Vagina (tissue), 2 donors: ENCODE measurements around the gene TAF1B. TPM values are rescaled to one million over a fixed set of nuclear protein-coding genes. Genes with fewer than 3 reads are reported as not detected.

Source experiments
- DNase-seq, 2 donors: peaks; one replicate each; pipeline ENCODE4 v3.0.0-alpha.2; 2017; ENCODE audit errors: extremely low spot score in 2 of 2
- H3K27ac ChIP-seq: fragments of 200-600 bp; sonication (generic); one replicate; pipeline ENCODE4 v1.5.1; 2019
- H3K27me3 ChIP-seq: fragments of 200-600 bp; sonication (generic); one replicate; pipeline ENCODE4 v1.5.1; 2019
- H3K36me3 ChIP-seq, 2 donors: fragments of 200-600 bp; sonication (generic); one replicate each; pipeline ENCODE4 v1.5.1; 2017 to 2019
- H3K4me1 ChIP-seq: fragments of 200-600 bp; sonication (generic); one replicate; pipeline ENCODE4 v1.5.1; 2019
- H3K4me3 ChIP-seq, 2 donors: fragments of 200-600 bp; sonication (generic); 1 replicate in 1 of 2; 2 replicates in 1 of 2; pipeline ENCODE4 v1.5.1; 2016 to 2019
- H3K9me3 ChIP-seq: fragments of 200-600 bp; sonication (generic); one replicate; pipeline ENCODE4 v1.5.1; 2019
- CTCF ChIP-seq, 3 experiments: fragments of 450-650 bp in 2 of 3; fragments of 200-600 bp in 1 of 3; sonication (generic) in 1 of 3; IDR thresholded peaks; one replicate each; pipeline ENCODE4 v1.5.1; 2017 to 2019; ENCODE audit warnings: antibody characterized with exemption in 3 of 3, mild to moderate bottlenecking in 2 of 3, moderate library complexity in 2 of 3
- POLR2A ChIP-seq, 2 donors: fragments of 450-650 bp; IDR thresholded peaks; one replicate each; pipeline ENCODE4 v1.6.1; 2017; ENCODE audit warnings: antibody characterized with exemption in 2 of 2, mild to moderate bottlenecking in 2 of 2, moderate library complexity in 2 of 2
- POLR2AphosphoS5 ChIP-seq, 2 donors: sonication (generic); formaldehyde crosslinking; IDR thresholded peaks; one replicate each; pipeline ENCODE4 v1.9.0; 2017; ENCODE audit warnings: antibody characterized with exemption in 2 of 2, mild to moderate bottlenecking in 2 of 2, low read depth in 1 of 2; ENCODE audit not compliant: insufficient read depth in 1 of 2
- intact Hi-C: fragments of 100-400 bp; cut with DNase I; formaldehyde crosslinking; loops from one replicate; pipeline ENCODE4 v1.15.1; 2023
- total RNA-seq: library from RNA; depleted of rRNA; stranded (reverse); fragments of >200 nt; gene quantifications from one replicate; pipeline ENCODE4 v1.2.3, GENCODE V29; 2016

Gene TAF1B
- total RNA-seq, 1 donor from 2014 or later = 20.1 TPM

- Histone ChIP-seq H3K27ac (no peak overlapping the region), H3K36me3 (no peaks in the 10 kb centered on the region), H3K4me3 (no peak overlapping the region), H3K27me3 (no peaks in the 10 kb centered on the region), H3K4me1 (peaks cover 17% of the 10 kb centered on the region), H3K9me3 (no peaks in the 10 kb centered on the region)
- intact Hi-C loops = no loop called here
- no peak for TF ChIP-seq POLR2A (IDR thresholded peaks at IDR 0.05)
- TF ChIP-seq CTCF (IDR thresholded peaks at IDR 0.05) = no peak
- no peak for TF ChIP-seq POLR2AphosphoS5 (IDR thresholded peaks at IDR 0.05; ENCODE audit: insufficient read depth in 1 of 2, low read depth in 1 of 2)
- no peak for DNase-seq
These were observed 35.5 kb upstream of the TAF1B start for GRCh38 chr2:9807555-9808305.

DNA sequence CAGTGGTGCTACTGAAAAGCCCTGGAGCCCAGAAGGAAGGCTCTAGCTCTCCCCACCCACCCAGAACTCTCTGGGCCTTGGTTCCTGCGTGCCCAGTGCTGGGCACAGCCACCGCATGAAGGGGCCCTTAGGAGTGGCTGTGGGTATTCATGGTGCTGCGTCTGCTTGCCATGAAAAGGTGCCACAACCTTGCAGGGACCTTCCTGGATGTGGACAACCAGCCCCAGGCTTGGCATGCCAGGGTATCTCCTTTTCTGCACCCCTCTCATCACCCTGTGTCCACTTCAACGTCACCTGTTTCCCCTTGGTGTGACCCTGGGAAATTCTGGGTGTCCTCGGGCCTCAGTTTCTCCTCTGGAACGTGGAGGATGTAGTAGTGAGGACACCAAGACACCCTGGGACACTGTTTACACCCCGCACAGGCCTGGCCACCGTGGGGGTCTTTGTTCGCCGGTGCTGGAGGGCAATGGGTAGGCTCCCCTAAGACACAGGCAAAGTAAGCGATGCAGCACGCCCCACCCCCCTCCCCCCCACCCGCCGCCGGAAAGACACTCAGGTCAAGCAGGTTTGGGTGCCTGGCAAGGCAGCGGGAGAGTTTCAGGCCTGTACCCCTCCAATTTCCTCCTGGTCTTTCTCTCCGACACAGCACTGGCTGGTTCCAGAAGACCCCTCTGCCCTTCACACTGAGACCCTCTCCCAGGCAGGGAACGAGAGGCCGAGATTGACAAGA, 34.8 kb upstream of the TAF1B start:
- H3K27ac ChIP-seq = peak overlapping the region; percentile 36
- no peaks in the 10 kb centered on the region for H3K9me3 ChIP-seq

GRCh38 chr2:9809064-9809356, 34.3 kb upstream of the TAF1B start:
- no peaks in the 10 kb centered on the region for H3K9me3 ChIP-seq
- no peak for DNase-seq
- no peak overlapping the region for H3K4me3 ChIP-seq
- H3K27ac ChIP-seq = peak overlapping the region; percentile 36
- TF ChIP-seq POLR2AphosphoS5 (IDR thresholded peaks at IDR 0.05; ENCODE audit: insufficient read depth in 1 of 2, low read depth in 1 of 2) = peak; percentile 14 to 22
- no peak for TF ChIP-seq POLR2A (IDR thresholded peaks at IDR 0.05)
- no peak for TF ChIP-seq CTCF (IDR thresholded peaks at IDR 0.05)
- intact Hi-C loops = no loop called here
- H3K27me3 ChIP-seq = no peaks in the 10 kb centered on the region
- peaks cover 18% of the 10 kb centered on the region for H3K4me1 ChIP-seq
- no peaks in the 10 kb centered on the region for H3K36me3 ChIP-seq

More for the DNA sequence above, 34.8 kb upstream of the TAF1B start:
- no peak for DNase-seq
- no peak for TF ChIP-seq POLR2AphosphoS5 (IDR thresholded peaks at IDR 0.05; ENCODE audit: insufficient read depth in 1 of 2, low read depth in 1 of 2)
- no peak for TF ChIP-seq CTCF (IDR thresholded peaks at IDR 0.05)
- no peak for TF ChIP-seq POLR2A (IDR thresholded peaks at IDR 0.05)
- peaks cover 15% of the 10 kb centered on the region for H3K4me1 ChIP-seq
- no peak overlapping the region for H3K4me3 ChIP-seq
- intact Hi-C loops = no loop called here
- no peaks in the 10 kb centered on the region for H3K36me3 ChIP-seq
- no peaks in the 10 kb centered on the region for H3K27me3 ChIP-seq

GRCh38 chr2:9809448-9810088, 33.7 kb upstream of the TAF1B start:
- no peak overlapping the region for H3K4me3 ChIP-seq
- peak overlapping the region; percentile 36 for H3K27ac ChIP-seq
- H3K4me1 ChIP-seq = peaks cover 18% of the 10 kb centered on the region
- DNase-seq = no peak
- H3K9me3 ChIP-seq = no peaks in the 10 kb centered on the region
- no peak for TF ChIP-seq POLR2AphosphoS5 (IDR thresholded peaks at IDR 0.05; ENCODE audit: insufficient read depth in 1 of 2, low read depth in 1 of 2)
- no peak for TF ChIP-seq POLR2A (IDR thresholded peaks at IDR 0.05)
- TF ChIP-seq CTCF (IDR thresholded peaks at IDR 0.05) = no peak
- intact Hi-C loops = loop anchor here (5.0 kb wide), 1 partner anchor 238 kb away; no protein-coding TSS in a partner anchor
- no peaks in the 10 kb centered on the region for H3K36me3 ChIP-seq
- H3K27me3 ChIP-seq = no peaks in the 10 kb centered on the region
